Neural cell (in vitro differentiated cells): ENCODE data around the gene OVOL3.

Source experiments
- CTCF ChIP-seq: fragments of 450-650 bp; IDR thresholded peaks from 2 replicates; pipeline ENCODE4 v1.5.1; 2014; ENCODE audit warnings: antibody characterized with exemption, mild to moderate bottlenecking, moderate library complexity; ENCODE audit not compliant: poor library complexity, severe bottlenecking
- EP300 ChIP-seq: fragments of 450-650 bp; conservative IDR thresholded peaks from 2 replicates; pipeline ENCODE4 v1.6.1; 2014; ENCODE audit warnings: antibody characterized with exemption, mild to moderate bottlenecking, moderate library complexity; ENCODE audit not compliant: poor library complexity, severe bottlenecking
- EZH2 ChIP-seq: fragments of 200-600, 300-800 bp; shearing (Covaris generic), sonication (generic); IDR thresholded peaks from 2 replicates; pipeline ENCODE4 v1.6.1; 2014; ENCODE audit warnings: antibody characterized with exemption, low read length, borderline replicate concordance, mild to moderate bottlenecking; ENCODE audit not compliant: insufficient read depth, poor library complexity, severe bottlenecking
- MXI1 ChIP-seq: fragments of 450-650 bp; conservative IDR thresholded peaks from 2 replicates; pipeline ENCODE4 v1.6.1; 2014; ENCODE audit warnings: antibody characterized with exemption, mild to moderate bottlenecking; ENCODE audit not compliant: poor library complexity, severe bottlenecking
- POLR2AphosphoS5 ChIP-seq: IDR thresholded peaks from 2 replicates; pipeline ENCODE4 v1.6.1; 2012
- RAD21 ChIP-seq: fragments of 450-650 bp; conservative IDR thresholded peaks from 2 replicates; pipeline ENCODE4 v1.6.1; 2014; ENCODE audit warnings: antibody characterized with exemption, mild to moderate bottlenecking, moderate library complexity
- REST ChIP-seq: IDR thresholded peaks from 2 replicates; pipeline ENCODE4 v1.6.1; 2012; ENCODE audit warnings: borderline replicate concordance
- SMC3 ChIP-seq: fragments of 450-650 bp; conservative IDR thresholded peaks from 2 replicates; pipeline ENCODE4 v1.6.1; 2014; ENCODE audit warnings: antibody characterized with exemption, mild to moderate bottlenecking, moderate library complexity; ENCODE audit not compliant: poor library complexity
- TAF1 ChIP-seq: IDR thresholded peaks from 2 replicates; pipeline ENCODE4 v1.6.1; 2012; ENCODE audit warnings: low read depth

GRCh38 chr19:36108684-36109083 is 2.3 kb upstream of the OVOL3 start:
- TF ChIP-seq EZH2: no peak
- no peak for TF ChIP-seq CTCF
- TF ChIP-seq POLR2AphosphoS5: no peak
- TF ChIP-seq RAD21: no peak
- no peak for TF ChIP-seq SMC3
- TF ChIP-seq TAF1: no peak
- TF ChIP-seq REST: no peak
- TF ChIP-seq EP300: no peak
- TF ChIP-seq MXI1: no peak
